HEK293 (cell line): ENCODE results near the gene CHORDC1.

Experiments used
- CTCF ChIA-PET: fragments of 350-600 bp; formaldehyde crosslinking; extraction: SDS; loops from one replicate; lab custom pipeline; 2021; ENCODE audit warnings: antibody characterized with exemption; lab: Yijun Ruan, JAX
- POLR2A ChIA-PET: fragments of 300-600 bp; formaldehyde crosslinking; extraction: SDS; loops from one replicate; lab custom pipeline; 2020; ENCODE audit warnings: antibody characterized with exemption, inconsistent platforms; lab: Yijun Ruan, JAX
- H3K27ac ChIP-seq: fragments of 200-500 bp; sonication (Bioruptor generic); 2 replicates; pipeline ENCODE4 v1.5.1; 2014; ENCODE audit warnings: low read depth, low read length, control low read depth, inconsistent platforms; ENCODE audit errors: extremely low read depth
- H3K36me3 ChIP-seq, 2 experiments: fragments of 200-500 bp in 1 of 2; sonication (Bioruptor generic) in 1 of 2; 1 replicate in 1 of 2; 2 replicates in 1 of 2; pipeline ENCODE4 v1.5.1; 2014 to 2017; ENCODE audit warnings: inconsistent platforms in 2 of 2, low read length in 2 of 2; ENCODE audit not compliant: control insufficient read depth in 2 of 2, insufficient read depth in 1 of 2
- H3K4me1 ChIP-seq: fragments of 200-500 bp; sonication (Bioruptor generic); 2 replicates; pipeline ENCODE4 v1.5.1; 2014; ENCODE audit warnings: mild to moderate bottlenecking, low read length, inconsistent platforms; ENCODE audit not compliant: control insufficient read depth, insufficient read depth
- H3K4me3 ChIP-seq: 2 replicates; pipeline ENCODE4 v1.5.1; 2011; ENCODE audit warnings: low read depth, mild to moderate bottlenecking, control low read depth, low read length, moderate library complexity
- H3K9me3 ChIP-seq: fragments of 200-500 bp; sonication (Bioruptor generic); 2 replicates; pipeline ENCODE4 v1.5.1; 2014; ENCODE audit warnings: low read depth, low read length, inconsistent platforms; ENCODE audit not compliant: control insufficient read depth, insufficient read depth
- GFI1B ChIP-seq: fragments of 450-650 bp; formaldehyde crosslinking; IDR thresholded peaks from 2 replicates; pipeline ENCODE4 v1.5.1; 2016; ENCODE audit warnings: missing biosample characterization, missing genetic modification characterization
- GLI4 ChIP-seq: fragments of 450-650 bp; formaldehyde crosslinking; IDR thresholded peaks from 2 replicates; pipeline ENCODE4 v1.5.1; 2016; ENCODE audit warnings: missing biosample characterization, missing genetic modification characterization
- KLF8 ChIP-seq: fragments of 450-650 bp; formaldehyde crosslinking; IDR thresholded peaks from 2 replicates; pipeline ENCODE4 v1.5.1; 2016; ENCODE audit warnings: missing biosample characterization, missing genetic modification characterization
- RBAK ChIP-seq: fragments of 450-650 bp; formaldehyde crosslinking; IDR thresholded peaks from 2 replicates; pipeline ENCODE4 v1.5.1; 2016; ENCODE audit warnings: missing biosample characterization, missing genetic modification characterization
- TRIM28 ChIP-seq: IDR thresholded peaks from 2 replicates; pipeline ENCODE4 v1.6.1; 2011; ENCODE audit warnings: low read length, control low read depth, borderline replicate concordance
- ZNF292 ChIP-seq: fragments of 450-650 bp; formaldehyde crosslinking; IDR thresholded peaks from 2 replicates; pipeline ENCODE4 v1.5.1; 2016; ENCODE audit warnings: low read depth, missing biosample characterization, missing genetic modification characterization, borderline replicate concordance
- ZNF366 ChIP-seq: fragments of 450-650 bp; formaldehyde crosslinking; conservative IDR thresholded peaks from 2 replicates; pipeline ENCODE4 v1.5.1; 2016; ENCODE audit warnings: missing biosample characterization, missing genetic modification characterization
- ZNF37A ChIP-seq: fragments of 450-650 bp; IDR thresholded peaks from 2 replicates; pipeline ENCODE4 v1.5.1; 2018; ENCODE audit warnings: missing biosample characterization, missing genetic modification characterization
- ZNF624 ChIP-seq: fragments of 450-650 bp; formaldehyde crosslinking; IDR thresholded peaks from 2 replicates; pipeline ENCODE4 v1.5.1; 2017; ENCODE audit warnings: missing biosample characterization, missing genetic modification characterization
- ZSCAN30 ChIP-seq: fragments of 450-650 bp; IDR thresholded peaks from 2 replicates; pipeline ENCODE4 v1.5.1; 2018; ENCODE audit warnings: missing biosample characterization, mild to moderate bottlenecking, missing genetic modification characterization, moderate library complexity
- ZXDB ChIP-seq: fragments of 450-650 bp; formaldehyde crosslinking; IDR thresholded peaks from 2 replicates; pipeline ENCODE4 v1.5.1; 2016; ENCODE audit warnings: missing biosample characterization, missing genetic modification characterization
- TF ChIP-seq, protein P1 (sequence below): fragments of 450-650 bp; formaldehyde crosslinking; IDR thresholded peaks from 2 replicates; pipeline ENCODE4 v1.5.1; 2016; ENCODE audit warnings: missing biosample characterization, missing genetic modification characterization
- TF ChIP-seq, protein P2 (sequence below): fragments of 450-650 bp; formaldehyde crosslinking; IDR thresholded peaks from 2 replicates; pipeline ENCODE4 v1.5.1; 2016; ENCODE audit warnings: missing biosample characterization, missing genetic modification characterization
- TF ChIP-seq, protein P3 (sequence below): fragments of 450-650 bp; formaldehyde crosslinking; IDR thresholded peaks from 2 replicates; pipeline ENCODE4 v1.5.1; 2016; ENCODE audit warnings: missing biosample characterization, missing genetic modification characterization, low read depth
- TF ChIP-seq, protein P4 (sequence below): fragments of 450-650 bp; formaldehyde crosslinking; IDR thresholded peaks from 2 replicates; pipeline ENCODE4 v1.5.1; 2016; ENCODE audit warnings: missing biosample characterization, missing genetic modification characterization, low read depth
- TF ChIP-seq, protein P5 (sequence below): fragments of 450-650 bp; formaldehyde crosslinking; optimal IDR thresholded peaks from 2 replicates; pipeline ENCODE3; 2016; ENCODE audit warnings: missing biosample characterization, mild to moderate bottlenecking, missing genetic modification characterization

CHORDC1 gene

DNA sequence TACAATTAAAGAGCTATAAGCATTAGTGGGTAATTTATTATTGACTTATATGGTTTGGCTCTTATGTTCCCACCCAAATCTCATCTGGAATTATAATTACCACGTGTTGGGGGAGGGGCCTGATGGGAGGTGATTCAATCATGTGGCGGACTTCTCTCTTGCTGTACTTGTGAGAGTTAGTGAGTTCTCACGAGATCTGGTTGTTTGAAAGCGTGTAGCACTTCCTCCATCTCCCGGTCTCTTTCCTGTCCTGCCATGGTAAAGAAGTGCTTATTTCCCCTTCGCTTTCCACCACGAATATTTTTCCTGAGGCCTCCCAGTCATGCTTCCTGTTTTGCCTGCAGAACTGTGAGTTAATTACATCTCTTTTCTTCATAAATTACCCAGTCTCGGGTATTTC, 28.1 kb upstream of the CHORDC1 start:
- Histone ChIP-seq H3K4me1 (no peaks in the 10 kb centered on the region), H3K4me3 (no peak overlapping the region), H3K36me3 (no peaks in the 10 kb centered on the region), H3K9me3 (no peaks in the 10 kb centered on the region), H3K27ac (no peak overlapping the region)
- CTCF ChIA-PET: interaction anchor here (1.8 kb wide), 1 partner anchor 15 kb away, joined by 5 read pairs; no protein-coding TSS in a partner anchor
- TF ChIP-seq, protein P1, sequence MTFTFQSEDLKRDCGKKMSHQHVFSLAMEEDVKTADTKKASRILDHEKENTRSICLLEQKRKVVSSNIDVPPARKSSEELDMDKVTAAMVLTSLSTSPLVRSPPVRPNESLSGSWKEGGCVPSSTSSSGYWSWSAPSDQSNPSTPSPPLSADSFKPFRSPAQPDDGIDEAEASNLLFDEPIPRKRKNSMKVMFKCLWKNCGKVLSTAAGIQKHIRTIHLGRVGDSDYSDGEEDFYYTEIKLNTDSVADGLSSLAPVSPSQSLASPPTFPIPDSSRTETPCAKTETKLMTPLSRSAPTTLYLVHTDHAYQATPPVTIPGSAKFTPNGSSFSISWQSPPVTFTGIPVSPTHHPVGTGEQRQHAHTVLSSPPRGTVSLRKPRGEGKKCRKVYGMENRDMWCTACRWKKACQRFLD: no peak
- TF ChIP-seq ZXDB (tag by site-specific recombination): no peak
- no peak for TF ChIP-seq ZSCAN30 (tag by site-specific recombination)
- TF ChIP-seq, protein P2, sequence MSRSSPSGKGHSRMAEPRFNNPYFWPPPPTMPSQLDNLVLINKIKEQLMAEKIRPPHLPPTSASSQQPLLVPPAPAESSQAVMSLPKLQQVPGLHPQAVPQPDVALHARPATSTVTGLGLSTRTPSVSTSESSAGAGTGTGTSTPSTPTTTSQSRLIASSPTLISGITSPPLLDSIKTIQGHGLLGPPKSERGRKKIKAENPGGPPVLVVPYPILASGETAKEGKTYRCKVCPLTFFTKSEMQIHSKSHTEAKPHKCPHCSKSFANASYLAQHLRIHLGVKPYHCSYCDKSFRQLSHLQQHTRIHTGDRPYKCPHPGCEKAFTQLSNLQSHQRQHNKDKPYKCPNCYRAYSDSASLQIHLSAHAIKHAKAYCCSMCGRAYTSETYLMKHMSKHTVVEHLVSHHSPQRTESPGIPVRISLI (tag by site-specific recombination): no peak
- no peak for TF ChIP-seq ZNF37A
- TF ChIP-seq ZNF292: no peak
- POLR2A ChIA-PET: no interaction called here

DNA sequence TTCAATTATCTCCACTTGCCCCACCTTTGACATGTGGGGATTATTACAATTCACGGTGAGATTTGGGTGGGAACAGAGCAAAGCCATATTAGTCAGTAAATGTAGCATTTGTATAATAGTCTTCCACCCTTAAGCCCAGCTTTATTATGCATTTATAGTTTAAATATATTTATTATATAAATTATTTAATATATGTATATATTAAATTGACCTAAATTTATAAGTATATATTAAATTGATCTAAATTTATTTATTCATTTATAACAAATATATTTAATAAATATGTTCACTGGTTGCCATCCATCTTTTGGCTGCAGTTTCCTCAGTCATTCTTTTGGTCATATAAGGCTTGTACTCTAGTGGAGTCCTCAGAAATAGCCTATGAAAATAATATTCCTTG, 23.6 kb upstream of the CHORDC1 start:
- no peak for TF ChIP-seq KLF8 (tag by site-specific recombination)
- TF ChIP-seq, protein P3, sequence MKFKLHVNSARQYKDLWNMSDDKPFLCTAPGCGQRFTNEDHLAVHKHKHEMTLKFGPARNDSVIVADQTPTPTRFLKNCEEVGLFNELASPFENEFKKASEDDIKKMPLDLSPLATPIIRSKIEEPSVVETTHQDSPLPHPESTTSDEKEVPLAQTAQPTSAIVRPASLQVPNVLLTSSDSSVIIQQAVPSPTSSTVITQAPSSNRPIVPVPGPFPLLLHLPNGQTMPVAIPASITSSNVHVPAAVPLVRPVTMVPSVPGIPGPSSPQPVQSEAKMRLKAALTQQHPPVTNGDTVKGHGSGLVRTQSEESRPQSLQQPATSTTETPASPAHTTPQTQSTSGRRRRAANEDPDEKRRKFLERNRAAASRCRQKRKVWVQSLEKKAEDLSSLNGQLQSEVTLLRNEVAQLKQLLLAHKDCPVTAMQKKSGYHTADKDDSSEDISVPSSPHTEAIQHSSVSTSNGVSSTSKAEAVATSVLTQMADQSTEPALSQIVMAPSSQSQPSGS (tag by site-specific recombination): no peak
- H3K9me3 ChIP-seq: no peaks in the 10 kb centered on the region
- H3K27ac ChIP-seq: no peak overlapping the region
- no peaks in the 10 kb centered on the region for H3K4me1 ChIP-seq
- ChIA-PET CTCF (no interaction called here), POLR2A (no interaction called here)
- no peaks in the 10 kb centered on the region for H3K36me3 ChIP-seq
- H3K4me3 ChIP-seq: no peak overlapping the region

DNA sequence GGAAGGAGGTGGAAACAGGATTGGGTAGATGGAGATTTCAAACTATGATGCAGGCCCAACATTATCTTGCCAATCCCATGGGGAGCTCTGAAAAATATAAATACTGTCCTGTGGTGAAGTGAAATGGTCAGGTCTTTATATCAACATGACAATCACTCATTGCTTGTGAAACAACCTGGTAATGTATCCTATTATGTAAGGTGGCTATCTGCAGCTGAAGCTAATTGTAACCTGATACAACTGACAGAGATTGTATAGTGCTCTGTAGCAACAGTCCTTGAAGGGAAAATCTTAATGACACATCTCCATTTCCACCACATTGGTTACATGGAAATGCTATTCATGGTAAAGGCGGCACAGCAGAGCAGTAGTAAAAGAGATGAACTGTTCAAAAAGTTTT, 20.7 kb upstream of the CHORDC1 start:
- Histone ChIP-seq H3K27ac (no peak overlapping the region), H3K9me3 (no peaks in the 10 kb centered on the region), H3K36me3 (no peaks in the 10 kb centered on the region), H3K4me3 (no peak overlapping the region), H3K4me1 (no peaks in the 10 kb centered on the region)
- TF ChIP-seq ZNF624: no peak
- no peak for TF ChIP-seq GLI4 (tag by site-specific recombination)
- peak; percentile 93 for TF ChIP-seq TRIM28
- TF ChIP-seq RBAK (tag by site-specific recombination): no peak
- TF ChIP-seq, protein P4, sequence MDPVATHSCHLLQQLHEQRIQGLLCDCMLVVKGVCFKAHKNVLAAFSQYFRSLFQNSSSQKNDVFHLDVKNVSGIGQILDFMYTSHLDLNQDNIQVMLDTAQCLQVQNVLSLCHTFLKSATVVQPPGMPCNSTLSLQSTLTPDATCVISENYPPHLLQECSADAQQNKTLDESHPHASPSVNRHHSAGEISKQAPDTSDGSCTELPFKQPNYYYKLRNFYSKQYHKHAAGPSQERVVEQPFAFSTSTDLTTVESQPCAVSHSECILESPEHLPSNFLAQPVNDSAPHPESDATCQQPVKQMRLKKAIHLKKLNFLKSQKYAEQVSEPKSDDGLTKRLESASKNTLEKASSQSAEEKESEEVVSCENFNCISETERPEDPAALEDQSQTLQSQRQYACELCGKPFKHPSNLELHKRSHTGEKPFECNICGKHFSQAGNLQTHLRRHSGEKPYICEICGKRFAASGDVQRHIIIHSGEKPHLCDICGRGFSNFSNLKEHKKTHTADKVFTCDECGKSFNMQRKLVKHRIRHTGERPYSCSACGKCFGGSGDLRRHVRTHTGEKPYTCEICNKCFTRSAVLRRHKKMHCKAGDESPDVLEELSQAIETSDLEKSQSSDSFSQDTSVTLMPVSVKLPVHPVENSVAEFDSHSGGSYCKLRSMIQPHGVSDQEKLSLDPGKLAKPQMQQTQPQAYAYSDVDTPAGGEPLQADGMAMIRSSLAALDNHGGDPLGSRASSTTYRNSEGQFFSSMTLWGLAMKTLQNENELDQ (tag by site-specific recombination): no peak
- TF ChIP-seq GFI1B (tag by site-specific recombination): no peak
- TF ChIP-seq, protein P5, sequence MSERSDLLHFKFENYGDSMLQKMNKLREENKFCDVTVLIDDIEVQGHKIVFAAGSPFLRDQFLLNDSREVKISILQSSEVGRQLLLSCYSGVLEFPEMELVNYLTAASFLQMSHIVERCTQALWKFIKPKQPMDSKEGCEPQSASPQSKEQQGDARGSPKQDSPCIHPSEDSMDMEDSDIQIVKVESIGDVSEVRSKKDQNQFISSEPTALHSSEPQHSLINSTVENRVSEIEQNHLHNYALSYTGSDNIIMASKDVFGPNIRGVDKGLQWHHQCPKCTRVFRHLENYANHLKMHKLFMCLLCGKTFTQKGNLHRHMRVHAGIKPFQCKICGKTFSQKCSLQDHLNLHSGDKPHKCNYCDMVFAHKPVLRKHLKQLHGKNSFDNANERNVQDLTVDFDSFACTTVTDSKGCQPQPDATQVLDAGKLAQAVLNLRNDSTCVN (tag by site-specific recombination): no peak
- no peak for TF ChIP-seq ZNF366 (tag by site-specific recombination)
- ChIA-PET POLR2A (no interaction called here), CTCF (no interaction called here)
